KMS-11 (cell line): ENCODE measurements around the gene RNASEH2A.
A peak's percentile ranks its signal among the peaks of the same experiment; 100 is the strongest.

Experiments
- H2AFZ ChIP-seq: fragments of 200-600 bp; sonication (generic); 2 replicates; pipeline ENCODE4 v1.6.1; 2016; ENCODE audit warnings: antibody characterized with exemption, mixed run types, low read depth
- H3K27ac ChIP-seq: fragments of 200-600 bp; sonication (generic); 2 replicates; pipeline ENCODE4 v1.6.1; 2016; ENCODE audit warnings: mild to moderate bottlenecking, mixed run types
- H3K27me3 ChIP-seq: fragments of 200-600 bp; sonication (generic); 2 replicates; pipeline ENCODE4 v1.6.1; 2017; ENCODE audit warnings: mild to moderate bottlenecking, low read depth, mixed run types, moderate library complexity; ENCODE audit not compliant: insufficient read depth
- H3K36me3 ChIP-seq: fragments of 200-600 bp; sonication (generic); 2 replicates; pipeline ENCODE4 v1.6.1; 2017; ENCODE audit warnings: mild to moderate bottlenecking, mixed run types; ENCODE audit not compliant: insufficient read depth
- H3K4me1 ChIP-seq: fragments of 200-600 bp; sonication (generic); 2 replicates; pipeline ENCODE4 v1.6.1; 2016; ENCODE audit warnings: mild to moderate bottlenecking, low read depth, mixed run types; ENCODE audit not compliant: poor library complexity, severe bottlenecking
- H3K4me2 ChIP-seq: fragments of 200-600 bp; sonication (generic); 2 replicates; pipeline ENCODE4 v1.7.0; 2016; ENCODE audit warnings: mild to moderate bottlenecking, mixed run types
- H3K4me3 ChIP-seq: fragments of 200-600 bp; sonication (generic); IDR thresholded peaks from 2 replicates; pipeline ENCODE4 v1.6.1; 2017; ENCODE audit warnings: low read depth, low read length, mixed read lengths; ENCODE audit not compliant: insufficient read depth
- H3K79me2 ChIP-seq: fragments of 200-600 bp; sonication (generic); 2 replicates; pipeline ENCODE4 v1.6.1; 2016; ENCODE audit warnings: low read depth, mixed run types; ENCODE audit not compliant: insufficient read depth
- H3K9ac ChIP-seq: fragments of 200-600 bp; sonication (generic); 2 replicates; pipeline ENCODE4 v1.6.1; 2016; ENCODE audit warnings: mild to moderate bottlenecking, mixed run types
- H4K20me1 ChIP-seq: fragments of 200-600 bp; sonication (generic); 2 replicates; pipeline ENCODE4 v1.6.1; 2016; ENCODE audit warnings: mild to moderate bottlenecking, mixed run types; ENCODE audit not compliant: insufficient read depth
- TF ChIP-seq, protein P1 (sequence below): fragments of 200-600 bp; sonication (generic); conservative IDR thresholded peaks from 2 replicates; pipeline ENCODE4 v1.6.1; 2017; ENCODE audit warnings: low read depth, mild to moderate bottlenecking, antibody characterized with exemption, low read length, moderate library complexity, mixed read lengths

The RNASEH2A gene

DNA sequence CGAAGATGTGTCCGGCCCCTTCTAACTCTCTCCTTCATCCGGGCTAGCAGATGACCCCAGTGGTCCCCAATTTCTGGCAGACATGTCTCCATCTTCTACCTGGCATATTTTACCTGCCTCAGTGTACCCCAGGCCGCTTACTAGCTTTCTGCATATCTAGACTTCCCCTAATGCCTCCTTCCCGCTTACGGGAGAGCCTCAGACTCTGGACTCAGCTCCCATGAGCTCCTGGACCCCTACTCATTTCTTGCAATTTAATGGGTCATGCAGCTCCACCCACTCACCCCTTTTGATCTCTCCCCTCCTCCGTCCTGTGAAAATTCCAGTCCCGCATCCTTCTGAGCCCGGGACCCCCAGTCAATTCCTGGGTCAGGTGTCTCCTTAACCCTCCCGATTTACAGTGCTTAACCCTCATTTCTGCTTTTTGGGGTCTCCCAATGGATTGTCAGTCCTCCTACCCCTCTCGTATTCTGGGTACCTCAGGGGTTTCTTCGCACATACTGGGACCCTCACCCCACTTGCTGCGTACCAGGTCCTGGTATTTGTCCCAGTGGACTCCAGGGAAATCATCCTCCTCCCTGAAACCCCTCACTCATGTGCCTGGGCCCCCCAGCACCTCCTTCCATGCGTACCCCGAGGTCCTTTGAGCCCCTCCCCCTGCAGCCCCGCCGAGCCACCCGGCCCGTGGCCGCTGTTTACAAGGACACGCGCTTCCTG is 15.6 kb upstream of the RNASEH2A start:
- TF ChIP-seq, protein P1, sequence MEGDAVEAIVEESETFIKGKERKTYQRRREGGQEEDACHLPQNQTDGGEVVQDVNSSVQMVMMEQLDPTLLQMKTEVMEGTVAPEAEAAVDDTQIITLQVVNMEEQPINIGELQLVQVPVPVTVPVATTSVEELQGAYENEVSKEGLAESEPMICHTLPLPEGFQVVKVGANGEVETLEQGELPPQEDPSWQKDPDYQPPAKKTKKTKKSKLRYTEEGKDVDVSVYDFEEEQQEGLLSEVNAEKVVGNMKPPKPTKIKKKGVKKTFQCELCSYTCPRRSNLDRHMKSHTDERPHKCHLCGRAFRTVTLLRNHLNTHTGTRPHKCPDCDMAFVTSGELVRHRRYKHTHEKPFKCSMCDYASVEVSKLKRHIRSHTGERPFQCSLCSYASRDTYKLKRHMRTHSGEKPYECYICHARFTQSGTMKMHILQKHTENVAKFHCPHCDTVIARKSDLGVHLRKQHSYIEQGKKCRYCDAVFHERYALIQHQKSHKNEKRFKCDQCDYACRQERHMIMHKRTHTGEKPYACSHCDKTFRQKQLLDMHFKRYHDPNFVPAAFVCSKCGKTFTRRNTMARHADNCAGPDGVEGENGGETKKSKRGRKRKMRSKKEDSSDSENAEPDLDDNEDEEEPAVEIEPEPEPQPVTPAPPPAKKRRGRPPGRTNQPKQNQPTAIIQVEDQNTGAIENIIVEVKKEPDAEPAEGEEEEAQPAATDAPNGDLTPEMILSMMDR = no peak
- Histone ChIP-seq H3K4me2 (peak overlapping the region; percentile 97), H3K4me1 (peaks cover 49% of the 10 kb centered on the region), H3K79me2 (peaks cover 20% of the 10 kb centered on the region), H4K20me1 (no peaks in the 10 kb centered on the region), H3K36me3 (no peaks in the 10 kb centered on the region), H3K27ac (peak overlapping the region; percentile 93; the same call in 1 of the 2 replicates), H3K4me3 (no peak overlapping the region), H3K9ac (peak overlapping the region; percentile 76; the same call in 1 of the 2 replicates), H3K27me3 (no peaks in the 10 kb centered on the region), H2AFZ (peak overlapping the region; percentile 44; the same call in 1 of the 2 replicates)

DNA sequence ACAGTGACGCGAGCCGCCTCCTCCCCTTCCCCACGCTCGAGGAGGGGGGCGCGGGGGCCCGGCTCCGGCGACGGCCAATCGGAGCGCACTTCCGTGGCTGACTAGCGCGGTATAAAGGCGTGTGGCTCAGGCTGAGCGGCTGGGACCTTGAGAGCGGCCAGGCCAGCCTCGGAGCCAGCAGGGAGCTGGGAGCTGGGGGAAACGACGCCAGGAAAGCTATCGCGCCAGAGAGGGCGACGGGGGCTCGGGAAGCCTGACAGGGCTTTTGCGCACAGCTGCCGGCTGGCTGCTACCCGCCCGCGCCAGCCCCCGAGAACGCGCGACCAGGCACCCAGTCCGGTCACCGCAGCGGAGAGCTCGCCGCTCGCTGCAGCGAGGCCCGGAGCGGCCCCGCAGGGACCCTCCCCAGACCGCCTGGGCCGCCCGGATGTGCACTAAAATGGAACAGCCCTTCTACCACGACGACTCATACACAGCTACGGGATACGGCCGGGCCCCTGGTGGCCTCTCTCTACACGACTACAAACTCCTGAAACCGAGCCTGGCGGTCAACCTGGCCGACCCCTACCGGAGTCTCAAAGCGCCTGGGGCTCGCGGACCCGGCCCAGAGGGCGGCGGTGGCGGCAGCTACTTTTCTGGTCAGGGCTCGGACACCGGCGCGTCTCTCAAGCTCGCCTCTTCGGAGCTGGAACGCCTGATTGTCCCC is 14.9 kb upstream of the RNASEH2A start, which contains the start of gene JUNB:
TSS of gene JUNB (plus strand) at position 142 of the 706 bp plus-strand sequence. CDS start at position 428, 286 bp downstream.
- H3K4me2 ChIP-seq = peak within 1 kb of the TSS; percentile 97
- H3K79me2 ChIP-seq = peaks cover 20% of the 10 kb centered on the region
- H2AFZ ChIP-seq = peak within 1 kb of the TSS; percentile 45
- H3K27me3 ChIP-seq = no peaks in the 10 kb centered on the region
- no peak within 1 kb of the TSS for H3K4me3 ChIP-seq
- H3K9ac ChIP-seq = peak within 1 kb of the TSS; percentile 76
- no peaks in the 10 kb centered on the region for H4K20me1 ChIP-seq
- H3K4me1 ChIP-seq = peaks cover 50% of the 10 kb centered on the region
- H3K27ac ChIP-seq = peak within 1 kb of the TSS; percentile 93
- TF ChIP-seq, protein P1 = no peak
- H3K36me3 ChIP-seq = no peaks in the 10 kb centered on the region

DNA sequence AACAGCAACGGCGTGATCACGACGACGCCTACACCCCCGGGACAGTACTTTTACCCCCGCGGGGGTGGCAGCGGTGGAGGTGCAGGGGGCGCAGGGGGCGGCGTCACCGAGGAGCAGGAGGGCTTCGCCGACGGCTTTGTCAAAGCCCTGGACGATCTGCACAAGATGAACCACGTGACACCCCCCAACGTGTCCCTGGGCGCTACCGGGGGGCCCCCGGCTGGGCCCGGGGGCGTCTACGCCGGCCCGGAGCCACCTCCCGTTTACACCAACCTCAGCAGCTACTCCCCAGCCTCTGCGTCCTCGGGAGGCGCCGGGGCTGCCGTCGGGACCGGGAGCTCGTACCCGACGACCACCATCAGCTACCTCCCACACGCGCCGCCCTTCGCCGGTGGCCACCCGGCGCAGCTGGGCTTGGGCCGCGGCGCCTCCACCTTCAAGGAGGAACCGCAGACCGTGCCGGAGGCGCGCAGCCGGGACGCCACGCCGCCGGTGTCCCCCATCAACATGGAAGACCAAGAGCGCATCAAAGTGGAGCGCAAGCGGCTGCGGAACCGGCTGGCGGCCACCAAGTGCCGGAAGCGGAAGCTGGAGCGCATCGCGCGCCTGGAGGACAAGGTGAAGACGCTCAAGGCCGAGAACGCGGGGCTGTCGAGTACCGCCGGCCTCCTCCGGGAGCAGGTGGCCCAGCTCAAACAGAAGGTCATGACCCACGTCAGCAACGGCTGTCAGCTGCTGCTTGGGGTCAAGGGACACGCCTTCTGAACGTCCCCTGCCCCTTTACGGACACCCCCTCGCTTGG is 14.1 kb upstream of the RNASEH2A start:
- no peaks in the 10 kb centered on the region for H4K20me1 ChIP-seq
- peaks cover 20% of the 10 kb centered on the region for H3K79me2 ChIP-seq
- no peaks in the 10 kb centered on the region for H3K36me3 ChIP-seq
- H3K9ac ChIP-seq = peak overlapping the region; percentile 76
- H3K4me3 ChIP-seq = no peak overlapping the region
- peak overlapping the region; percentile 97 for H3K4me2 ChIP-seq
- TF ChIP-seq, protein P1 = no peak
- H3K4me1 ChIP-seq = peaks cover 44% of the 10 kb centered on the region
- H2AFZ ChIP-seq = peak overlapping the region; percentile 45; the same call in 1 of the 2 replicates
- peak overlapping the region; percentile 78 for H3K27ac ChIP-seq
- no peaks in the 10 kb centered on the region for H3K27me3 ChIP-seq

DNA sequence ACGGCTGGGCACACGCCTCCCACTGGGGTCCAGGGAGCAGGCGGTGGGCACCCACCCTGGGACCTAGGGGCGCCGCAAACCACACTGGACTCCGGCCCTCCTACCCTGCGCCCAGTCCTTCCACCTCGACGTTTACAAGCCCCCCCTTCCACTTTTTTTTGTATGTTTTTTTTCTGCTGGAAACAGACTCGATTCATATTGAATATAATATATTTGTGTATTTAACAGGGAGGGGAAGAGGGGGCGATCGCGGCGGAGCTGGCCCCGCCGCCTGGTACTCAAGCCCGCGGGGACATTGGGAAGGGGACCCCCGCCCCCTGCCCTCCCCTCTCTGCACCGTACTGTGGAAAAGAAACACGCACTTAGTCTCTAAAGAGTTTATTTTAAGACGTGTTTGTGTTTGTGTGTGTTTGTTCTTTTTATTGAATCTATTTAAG is 13.5 kb upstream of the RNASEH2A start:
- H3K79me2 ChIP-seq = peaks cover 20% of the 10 kb centered on the region
- peaks cover 37% of the 10 kb centered on the region for H3K4me1 ChIP-seq
- TF ChIP-seq, protein P1 = no peak
- peak overlapping the region; percentile 76 for H3K9ac ChIP-seq
- peak overlapping the region; percentile 78 for H3K27ac ChIP-seq
- H3K4me2 ChIP-seq = peak overlapping the region; percentile 97
- no peak overlapping the region for H3K4me3 ChIP-seq
- no peaks in the 10 kb centered on the region for H3K27me3 ChIP-seq
- H4K20me1 ChIP-seq = no peaks in the 10 kb centered on the region
- no peaks in the 10 kb centered on the region for H3K36me3 ChIP-seq
- H2AFZ ChIP-seq = 0 out of 2 replicates have a peak overlapping the region, but pooled peaks have one; percentile 45
